DOHH2 (cell line): ENCODE results near the gene SEC22A.

ENCODE experiments used
- H3F3A ChIP-seq: fragments of 200-600 bp; sonication (generic), shearing (Covaris generic); 2 replicates; pipeline ENCODE4 v1.6.0; 2016; ENCODE audit warnings: antibody characterized with exemption, mild to moderate bottlenecking; ENCODE audit not compliant: control insufficient read depth, insufficient read depth
- H3K27ac ChIP-seq: fragments of 200-600 bp; sonication (generic); 2 replicates; pipeline ENCODE4 v1.5.1; 2014; ENCODE audit warnings: low read depth, mild to moderate bottlenecking, low read length, moderate library complexity
- H3K27me3 ChIP-seq: fragments of 200-600 bp; sonication (generic); 2 replicates; pipeline ENCODE4 v1.6.1; 2014; ENCODE audit warnings: mild to moderate bottlenecking, low read length, mixed read lengths; ENCODE audit not compliant: control insufficient read depth
- H3K36me3 ChIP-seq: fragments of 200-600 bp; sonication (generic); 2 replicates; pipeline ENCODE4 v1.6.1; 2014; ENCODE audit warnings: mild to moderate bottlenecking, low read length, moderate library complexity, mixed read lengths; ENCODE audit not compliant: control insufficient read depth
- H3K4me1 ChIP-seq: fragments of 200-600 bp; sonication (generic); 2 replicates; pipeline ENCODE4 v1.6.1; 2014; ENCODE audit warnings: mild to moderate bottlenecking, low read length, mixed read lengths; ENCODE audit not compliant: control insufficient read depth
- H3K4me2 ChIP-seq: fragments of 200-600 bp; sonication (generic); 2 replicates; pipeline ENCODE4 v1.6.0; 2014; ENCODE audit warnings: mild to moderate bottlenecking, low read length, moderate library complexity
- H3K4me3 ChIP-seq: fragments of 200-600 bp; sonication (generic); 2 replicates; pipeline ENCODE4 v1.5.1; 2014; ENCODE audit warnings: mild to moderate bottlenecking, low read length, mixed read lengths
- H3K79me2 ChIP-seq: fragments of 200-600 bp; sonication (generic); 2 replicates; pipeline ENCODE4 v1.6.1; 2014; ENCODE audit warnings: mild to moderate bottlenecking, low read length, mixed read lengths; ENCODE audit not compliant: control insufficient read depth
- H3K9me2 ChIP-seq: fragments of 200-600 bp; sonication (generic); replicated peaks from 2 replicates; pipeline ENCODE4 v1.6.1; 2014; ENCODE audit warnings: mild to moderate bottlenecking, low read length, mixed read lengths; ENCODE audit not compliant: control insufficient read depth
- H3K9me3 ChIP-seq: fragments of 200-600 bp; sonication (generic); 2 replicates; pipeline ENCODE4 v1.6.1; 2014; ENCODE audit warnings: antibody characterized with exemption, low read length, mixed read lengths; ENCODE audit not compliant: control insufficient read depth, insufficient read depth
- H4K20me1 ChIP-seq: fragments of 200-600 bp; sonication (generic); 2 replicates; pipeline ENCODE4 v1.6.0; 2014; ENCODE audit warnings: low read depth, mild to moderate bottlenecking, antibody characterized with exemption, low read length, moderate library complexity; ENCODE audit not compliant: control insufficient read depth, insufficient read depth
- EZH2phosphoT487 ChIP-seq: fragments of 200-600 bp; sonication (generic); IDR thresholded peaks from 2 replicates; pipeline ENCODE4 v1.6.1; 2017; ENCODE audit warnings: borderline replicate concordance, mild to moderate bottlenecking, antibody characterized with exemption, low read length, moderate library complexity, mixed read lengths
- TF ChIP-seq, protein P1 (sequence below): fragments of 200-600 bp; sonication (generic); IDR thresholded peaks from one replicate; pipeline ENCODE4 v1.5.1; 2014; ENCODE audit warnings: antibody characterized with exemption, mild to moderate bottlenecking, low read depth, low read length; ENCODE audit not compliant: poor library complexity, severe bottlenecking

The SEC22A gene

DNA sequence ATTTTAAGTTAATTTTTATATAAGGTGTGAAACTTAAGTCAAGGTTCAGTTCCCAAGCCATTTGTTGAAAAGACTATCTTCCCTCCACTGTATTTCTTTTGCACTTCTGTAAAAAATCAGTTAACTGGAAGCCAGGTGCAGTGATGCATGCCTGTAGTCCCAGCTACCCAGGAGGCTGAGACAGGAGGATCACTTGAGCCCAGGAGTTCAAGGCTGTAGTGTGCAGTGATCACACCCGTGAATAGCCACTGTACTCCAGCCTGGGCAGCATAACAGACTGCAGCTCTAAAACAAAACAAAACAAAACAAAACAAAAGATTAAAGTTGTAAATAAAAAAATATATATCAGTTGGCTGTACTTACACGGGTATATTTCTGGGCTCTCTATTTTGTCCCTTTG, 33.1 kb upstream of the SEC22A start:
- H3F3A ChIP-seq = no peaks in the 10 kb centered on the region
- H3K9me2 ChIP-seq = no peaks in the 10 kb centered on the region
- H3K4me1 ChIP-seq = no peaks in the 10 kb centered on the region
- H3K27me3 ChIP-seq = no peaks in the 10 kb centered on the region
- no peak overlapping the region for H3K27ac ChIP-seq
- H3K9me3 ChIP-seq = no peaks in the 10 kb centered on the region
- H3K79me2 ChIP-seq = no peaks in the 10 kb centered on the region
- H3K4me3 ChIP-seq = no peak overlapping the region
- H3K36me3 ChIP-seq = no peaks in the 10 kb centered on the region
- H4K20me1 ChIP-seq = no peaks in the 10 kb centered on the region
- no peak overlapping the region for H3K4me2 ChIP-seq
- no peak for TF ChIP-seq EZH2phosphoT487
- TF ChIP-seq, protein P1, sequence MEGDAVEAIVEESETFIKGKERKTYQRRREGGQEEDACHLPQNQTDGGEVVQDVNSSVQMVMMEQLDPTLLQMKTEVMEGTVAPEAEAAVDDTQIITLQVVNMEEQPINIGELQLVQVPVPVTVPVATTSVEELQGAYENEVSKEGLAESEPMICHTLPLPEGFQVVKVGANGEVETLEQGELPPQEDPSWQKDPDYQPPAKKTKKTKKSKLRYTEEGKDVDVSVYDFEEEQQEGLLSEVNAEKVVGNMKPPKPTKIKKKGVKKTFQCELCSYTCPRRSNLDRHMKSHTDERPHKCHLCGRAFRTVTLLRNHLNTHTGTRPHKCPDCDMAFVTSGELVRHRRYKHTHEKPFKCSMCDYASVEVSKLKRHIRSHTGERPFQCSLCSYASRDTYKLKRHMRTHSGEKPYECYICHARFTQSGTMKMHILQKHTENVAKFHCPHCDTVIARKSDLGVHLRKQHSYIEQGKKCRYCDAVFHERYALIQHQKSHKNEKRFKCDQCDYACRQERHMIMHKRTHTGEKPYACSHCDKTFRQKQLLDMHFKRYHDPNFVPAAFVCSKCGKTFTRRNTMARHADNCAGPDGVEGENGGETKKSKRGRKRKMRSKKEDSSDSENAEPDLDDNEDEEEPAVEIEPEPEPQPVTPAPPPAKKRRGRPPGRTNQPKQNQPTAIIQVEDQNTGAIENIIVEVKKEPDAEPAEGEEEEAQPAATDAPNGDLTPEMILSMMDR = no peak

DNA sequence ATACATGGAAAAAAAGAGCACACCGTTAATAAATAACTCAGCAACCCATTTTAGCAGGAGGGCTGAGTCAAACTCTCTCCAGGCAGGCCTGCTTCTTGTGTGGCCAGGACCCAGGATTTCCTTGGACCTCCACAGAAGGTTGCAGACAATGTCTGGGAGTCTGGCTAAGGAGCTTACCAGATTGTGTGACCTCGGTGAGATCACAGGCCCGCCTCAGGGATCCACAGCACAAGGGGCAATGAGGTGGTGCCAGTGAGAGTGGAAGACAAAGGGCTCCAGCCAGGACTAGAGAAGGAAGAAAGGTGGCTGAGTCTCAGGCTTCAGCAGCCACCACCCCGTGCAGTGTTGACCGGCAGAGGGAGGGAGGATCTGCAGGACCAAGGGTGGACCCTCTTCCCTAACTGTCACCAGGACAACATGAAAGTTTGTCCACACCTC, 32.2 kb upstream of the SEC22A start:
- no peak overlapping the region for H3K4me2 ChIP-seq
- no peaks in the 10 kb centered on the region for H3K9me2 ChIP-seq
- TF ChIP-seq, protein P1 = no peak
- no peak for TF ChIP-seq EZH2phosphoT487
- H3K27me3 ChIP-seq = no peaks in the 10 kb centered on the region
- no peaks in the 10 kb centered on the region for H3F3A ChIP-seq
- H3K9me3 ChIP-seq = no peaks in the 10 kb centered on the region
- H3K36me3 ChIP-seq = no peaks in the 10 kb centered on the region
- no peak overlapping the region for H3K27ac ChIP-seq
- no peak overlapping the region for H3K4me3 ChIP-seq
- H4K20me1 ChIP-seq = no peaks in the 10 kb centered on the region
- H3K4me1 ChIP-seq = no peaks in the 10 kb centered on the region
- no peaks in the 10 kb centered on the region for H3K79me2 ChIP-seq

DNA sequence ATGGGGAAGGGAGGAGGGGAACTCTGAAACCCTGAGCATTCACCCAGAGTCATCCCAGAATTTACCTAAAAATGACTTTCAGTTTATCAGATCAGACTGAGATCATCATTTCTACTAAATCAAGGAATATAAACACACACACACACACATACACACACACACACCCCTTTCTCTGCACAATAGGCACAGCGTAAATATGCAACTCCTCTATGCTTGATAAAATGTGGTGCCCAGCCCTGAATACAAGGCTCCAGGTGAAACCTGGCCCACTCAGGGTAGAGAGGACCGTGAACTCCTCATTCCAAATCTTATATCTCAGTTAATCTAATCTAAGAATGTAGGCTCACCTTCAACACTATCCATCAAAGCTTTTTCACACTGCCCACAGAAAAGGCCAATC, 31.8 kb upstream of the SEC22A start:
- no peak for TF ChIP-seq EZH2phosphoT487
- TF ChIP-seq, protein P1 = no peak
- H3K4me3 ChIP-seq = no peak overlapping the region
- no peaks in the 10 kb centered on the region for H3K36me3 ChIP-seq
- no peaks in the 10 kb centered on the region for H3K4me1 ChIP-seq
- no peaks in the 10 kb centered on the region for H3F3A ChIP-seq
- H4K20me1 ChIP-seq = no peaks in the 10 kb centered on the region
- no peak overlapping the region for H3K27ac ChIP-seq
- H3K9me3 ChIP-seq = no peaks in the 10 kb centered on the region
- H3K9me2 ChIP-seq = no peaks in the 10 kb centered on the region
- no peak overlapping the region for H3K4me2 ChIP-seq
- no peaks in the 10 kb centered on the region for H3K27me3 ChIP-seq
- no peaks in the 10 kb centered on the region for H3K79me2 ChIP-seq

DNA sequence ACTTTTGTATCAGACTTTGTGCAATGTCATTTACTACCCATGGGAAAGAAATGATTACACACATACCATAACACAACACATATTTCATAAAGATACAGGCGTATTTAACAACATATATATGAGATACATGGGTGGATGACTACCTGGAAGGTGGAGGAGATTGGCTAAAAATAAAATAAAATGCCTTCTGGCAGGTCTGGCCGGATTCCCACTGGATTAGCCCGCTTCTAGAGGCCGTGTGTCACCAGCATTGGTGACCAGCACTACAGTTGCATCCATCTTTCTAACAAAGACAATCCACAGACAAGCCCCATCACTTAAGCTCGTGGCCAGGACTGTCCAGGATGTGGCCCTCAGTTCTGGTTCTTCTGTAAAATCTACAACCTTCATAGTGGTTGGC, 21.0 kb upstream of the SEC22A start:
- no peaks in the 10 kb centered on the region for H3F3A ChIP-seq
- no peaks in the 10 kb centered on the region for H3K9me2 ChIP-seq
- H3K4me2 ChIP-seq = no peak overlapping the region
- H3K27me3 ChIP-seq = no peaks in the 10 kb centered on the region
- H3K27ac ChIP-seq = no peak overlapping the region
- no peaks in the 10 kb centered on the region for H3K4me1 ChIP-seq
- H3K79me2 ChIP-seq = no peaks in the 10 kb centered on the region
- TF ChIP-seq EZH2phosphoT487 = no peak
- TF ChIP-seq, protein P1 = no peak
- H3K36me3 ChIP-seq = no peaks in the 10 kb centered on the region
- no peak overlapping the region for H3K4me3 ChIP-seq
- no peaks in the 10 kb centered on the region for H3K9me3 ChIP-seq
- no peaks in the 10 kb centered on the region for H4K20me1 ChIP-seq
